ENCODE data around the gene FPGS.
A peak's percentile ranks its signal among the peaks of the same experiment; 100 is the strongest.

DNA sequence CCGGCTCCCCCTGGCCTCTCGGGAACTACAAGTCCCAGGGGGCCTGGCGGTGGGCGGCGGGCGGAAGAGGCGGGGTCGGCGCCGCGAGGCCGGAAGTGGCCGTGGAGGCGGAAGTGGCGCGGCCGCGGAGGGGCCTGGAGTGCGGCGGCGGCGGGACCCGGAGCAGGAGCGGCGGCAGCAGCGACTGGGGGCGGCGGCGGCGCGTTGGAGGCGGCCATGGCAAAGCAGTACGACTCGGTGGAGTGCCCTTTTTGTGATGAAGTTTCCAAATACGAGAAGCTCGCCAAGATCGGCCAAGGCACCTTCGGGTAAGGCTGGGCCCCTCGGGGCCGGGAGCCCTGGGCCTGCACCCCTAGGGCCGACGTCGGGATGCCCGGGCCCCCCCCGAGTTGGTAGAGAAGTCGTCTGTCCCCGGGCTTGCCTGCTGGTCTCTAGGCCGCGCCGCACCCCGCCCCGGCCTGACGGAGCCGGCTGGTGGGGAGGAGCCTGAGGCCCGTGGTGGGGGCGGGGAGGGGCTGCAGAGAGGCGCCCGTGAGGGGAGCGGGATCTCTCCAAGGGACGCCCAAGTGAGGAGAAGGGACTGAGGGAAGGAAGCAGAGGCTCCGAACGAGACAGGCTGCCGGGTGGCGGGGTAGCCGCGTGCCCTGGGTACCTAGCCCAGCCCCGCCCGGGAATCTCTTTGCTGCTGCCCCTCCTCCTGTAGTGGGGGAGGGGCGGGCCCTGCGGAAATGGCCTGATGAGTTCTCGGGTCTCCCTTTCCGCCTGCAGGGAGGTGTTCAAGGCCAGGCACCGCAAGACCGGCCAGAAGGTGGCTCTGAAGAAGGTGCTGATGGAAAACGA is 16.5 kb upstream of the FPGS start, which contains the start of gene CDK9:
- TF ChIP-seq, protein P1, sequence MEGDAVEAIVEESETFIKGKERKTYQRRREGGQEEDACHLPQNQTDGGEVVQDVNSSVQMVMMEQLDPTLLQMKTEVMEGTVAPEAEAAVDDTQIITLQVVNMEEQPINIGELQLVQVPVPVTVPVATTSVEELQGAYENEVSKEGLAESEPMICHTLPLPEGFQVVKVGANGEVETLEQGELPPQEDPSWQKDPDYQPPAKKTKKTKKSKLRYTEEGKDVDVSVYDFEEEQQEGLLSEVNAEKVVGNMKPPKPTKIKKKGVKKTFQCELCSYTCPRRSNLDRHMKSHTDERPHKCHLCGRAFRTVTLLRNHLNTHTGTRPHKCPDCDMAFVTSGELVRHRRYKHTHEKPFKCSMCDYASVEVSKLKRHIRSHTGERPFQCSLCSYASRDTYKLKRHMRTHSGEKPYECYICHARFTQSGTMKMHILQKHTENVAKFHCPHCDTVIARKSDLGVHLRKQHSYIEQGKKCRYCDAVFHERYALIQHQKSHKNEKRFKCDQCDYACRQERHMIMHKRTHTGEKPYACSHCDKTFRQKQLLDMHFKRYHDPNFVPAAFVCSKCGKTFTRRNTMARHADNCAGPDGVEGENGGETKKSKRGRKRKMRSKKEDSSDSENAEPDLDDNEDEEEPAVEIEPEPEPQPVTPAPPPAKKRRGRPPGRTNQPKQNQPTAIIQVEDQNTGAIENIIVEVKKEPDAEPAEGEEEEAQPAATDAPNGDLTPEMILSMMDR (IDR thresholded peaks at IDR 0.05): no peak
- TF ChIP-seq POLR2A (IDR thresholded peaks at IDR 0.05): peak; percentile 71 to 88 (median 76)

Measured in body of pancreas (tissue), 4 donors.